ENCODE data around the gene GTF2IRD1.
"Not testable (repeated sequence)": the region's sequence is repeated elsewhere in the genome, so short reads cannot be mapped to it uniquely, and the experiment has no call there.

GTF2IRD1 gene

DNA sequence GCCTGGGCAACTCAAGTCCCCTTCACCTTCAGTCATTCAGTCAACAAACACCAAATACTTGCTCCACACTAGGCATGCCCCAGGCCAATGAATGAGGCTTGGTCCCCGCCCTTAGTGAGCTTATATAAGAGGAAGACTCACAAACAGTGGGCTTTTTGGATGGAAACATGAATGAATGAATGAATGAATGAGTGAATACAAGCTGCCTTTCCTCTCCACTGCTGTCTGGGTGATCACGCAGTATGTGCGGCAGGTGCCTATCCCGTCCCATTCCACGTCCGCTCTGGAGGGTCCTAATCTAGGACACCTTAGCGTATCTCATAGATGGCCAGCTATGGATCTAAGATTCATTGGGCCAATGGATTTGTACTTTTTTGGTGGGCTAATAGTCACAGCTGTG, 184.0 kb downstream of the GTF2IRD1 start:
- Histone ChIP-seq H3K27me3 (replicated peaks; ENCODE audit: control insufficient read depth, insufficient read depth, low read length) (no peaks in the 10 kb centered on the region), H3K4me3 (replicated peaks; ENCODE audit: low read depth, low read length) (no peak overlapping the region), H3K36me3 (ENCODE audit: control insufficient read depth, insufficient read depth, low read length) (no peaks in the 10 kb centered on the region)
- DNase-seq (ENCODE audit: extremely low read depth, insufficient read length) = no peak
- TF ChIP-seq, protein P1, sequence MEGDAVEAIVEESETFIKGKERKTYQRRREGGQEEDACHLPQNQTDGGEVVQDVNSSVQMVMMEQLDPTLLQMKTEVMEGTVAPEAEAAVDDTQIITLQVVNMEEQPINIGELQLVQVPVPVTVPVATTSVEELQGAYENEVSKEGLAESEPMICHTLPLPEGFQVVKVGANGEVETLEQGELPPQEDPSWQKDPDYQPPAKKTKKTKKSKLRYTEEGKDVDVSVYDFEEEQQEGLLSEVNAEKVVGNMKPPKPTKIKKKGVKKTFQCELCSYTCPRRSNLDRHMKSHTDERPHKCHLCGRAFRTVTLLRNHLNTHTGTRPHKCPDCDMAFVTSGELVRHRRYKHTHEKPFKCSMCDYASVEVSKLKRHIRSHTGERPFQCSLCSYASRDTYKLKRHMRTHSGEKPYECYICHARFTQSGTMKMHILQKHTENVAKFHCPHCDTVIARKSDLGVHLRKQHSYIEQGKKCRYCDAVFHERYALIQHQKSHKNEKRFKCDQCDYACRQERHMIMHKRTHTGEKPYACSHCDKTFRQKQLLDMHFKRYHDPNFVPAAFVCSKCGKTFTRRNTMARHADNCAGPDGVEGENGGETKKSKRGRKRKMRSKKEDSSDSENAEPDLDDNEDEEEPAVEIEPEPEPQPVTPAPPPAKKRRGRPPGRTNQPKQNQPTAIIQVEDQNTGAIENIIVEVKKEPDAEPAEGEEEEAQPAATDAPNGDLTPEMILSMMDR (IDR thresholded peaks at IDR 0.05; ENCODE audit: insufficient read depth, low read length, poor library complexity, severe bottlenecking) = no peak

DNA sequence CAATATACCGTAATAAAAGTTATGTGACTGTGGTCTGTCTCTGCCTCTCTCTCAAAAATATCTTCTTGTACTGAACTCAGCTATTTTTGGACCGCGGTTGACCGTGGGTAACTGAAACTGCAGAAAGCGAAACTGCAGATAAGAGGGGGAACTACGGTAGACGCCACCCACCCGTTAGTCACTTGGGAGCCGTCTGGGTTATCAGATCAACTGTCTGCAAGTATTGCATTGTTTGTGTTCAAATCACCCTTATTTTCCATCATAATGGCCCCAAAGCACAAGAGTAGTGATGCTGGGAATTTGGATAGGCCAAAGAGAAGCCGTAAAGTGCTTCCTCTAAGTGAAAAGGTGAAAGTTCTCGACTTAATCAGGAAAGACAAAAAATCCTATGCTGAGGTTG, 196.3 kb downstream of the GTF2IRD1 start:
- H3K36me3 ChIP-seq (ENCODE audit: control insufficient read depth, insufficient read depth, low read length); H3K27me3 ChIP-seq (replicated peaks; ENCODE audit: control insufficient read depth, insufficient read depth, low read length): not testable (repeated sequence)
- DNase-seq (ENCODE audit: extremely low read depth, insufficient read length) = peak; percentile 51
- peak overlapping the region; percentile 48 for H3K4me3 ChIP-seq (replicated peaks; ENCODE audit: low read depth, low read length)

DNA sequence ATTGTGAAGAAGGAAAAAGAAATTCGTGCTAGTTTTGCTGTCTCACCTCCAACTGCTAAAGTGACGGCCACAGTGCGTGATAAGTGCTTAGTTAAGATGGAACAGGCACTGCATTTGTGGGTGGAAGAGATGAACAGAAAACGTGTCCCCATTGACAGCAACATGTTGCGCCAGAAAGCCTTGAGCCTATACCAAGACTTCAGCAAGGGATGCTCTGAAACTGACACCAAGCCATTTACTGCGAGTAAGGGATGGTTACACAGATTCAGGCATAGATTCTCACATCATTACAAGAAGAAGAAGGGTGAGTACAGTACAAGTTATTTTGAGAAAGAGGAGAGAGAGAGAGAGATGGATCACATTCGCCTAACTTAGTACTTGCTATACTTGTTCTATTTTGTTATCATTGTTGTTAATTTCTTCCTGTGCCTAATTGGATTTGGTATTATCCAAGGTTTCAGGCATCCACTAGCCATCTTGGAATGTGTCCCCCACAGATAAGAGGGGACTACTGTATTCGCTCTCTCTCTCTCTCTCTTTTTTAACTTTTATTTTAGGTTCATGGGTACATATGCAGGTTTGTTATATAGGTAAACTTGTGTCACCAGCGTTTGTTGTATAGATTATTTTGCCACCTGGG, 196.9 kb downstream of the GTF2IRD1 start:
- peak overlapping the region; percentile 64 for H3K4me3 ChIP-seq (replicated peaks; ENCODE audit: low read depth, low read length)
- not testable (repeated sequence) for H3K27me3 ChIP-seq (replicated peaks; ENCODE audit: control insufficient read depth, insufficient read depth, low read length); H3K36me3 ChIP-seq (ENCODE audit: control insufficient read depth, insufficient read depth, low read length); DNase-seq (ENCODE audit: extremely low read depth, insufficient read length)

DNA sequence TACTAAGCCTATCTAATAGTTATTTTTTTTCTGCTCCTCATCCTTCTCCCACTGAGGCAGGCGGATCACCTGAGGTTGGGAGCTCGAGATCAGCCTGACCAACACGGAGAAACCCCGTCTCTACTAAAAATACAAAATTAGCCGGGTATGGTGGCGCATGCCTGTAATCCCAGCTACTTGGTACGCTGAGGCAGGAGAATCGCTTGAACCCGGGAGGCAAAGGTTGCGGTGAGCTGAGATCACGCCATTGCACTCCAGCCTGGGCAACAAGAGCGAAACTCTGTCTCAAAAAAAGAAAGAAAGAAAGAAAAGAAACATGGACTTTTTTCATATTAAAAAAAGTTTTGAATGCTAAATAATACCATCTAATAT, 197.4 kb downstream of the GTF2IRD1 start:
- H3K27me3 ChIP-seq (replicated peaks; ENCODE audit: control insufficient read depth, insufficient read depth, low read length); H3K36me3 ChIP-seq (ENCODE audit: control insufficient read depth, insufficient read depth, low read length); DNase-seq (ENCODE audit: extremely low read depth, insufficient read length): not testable (repeated sequence)
- H3K4me3 ChIP-seq (replicated peaks; ENCODE audit: low read depth, low read length) = peak overlapping the region; percentile 64
